Neural cell (in vitro differentiated cells): ENCODE measurements around the gene UBE2I.

Experiments
- CTCF ChIP-seq: fragments of 450-650 bp; IDR thresholded peaks from 2 replicates; pipeline ENCODE4 v1.5.1; 2014; ENCODE audit warnings: antibody characterized with exemption, mild to moderate bottlenecking, moderate library complexity; ENCODE audit not compliant: poor library complexity, severe bottlenecking
- POLR2AphosphoS5 ChIP-seq: IDR thresholded peaks from 2 replicates; pipeline ENCODE4 v1.6.1; 2012
- RAD21 ChIP-seq: fragments of 450-650 bp; conservative IDR thresholded peaks from 2 replicates; pipeline ENCODE4 v1.6.1; 2014; ENCODE audit warnings: antibody characterized with exemption, mild to moderate bottlenecking, moderate library complexity

GRCh38 chr16:1265090-1265630 is 44.3 kb upstream of the UBE2I start:
- no peak for TF ChIP-seq POLR2AphosphoS5
- TF ChIP-seq CTCF: no peak
- no peak for TF ChIP-seq RAD21
